ENCODE measurements around the gene SLC40A1.

GRCh38 chr2:189555232-189555631, 25.4 kb downstream of the SLC40A1 start:
- no peak for TF ChIP-seq EP300 (IDR thresholded peaks at IDR 0.05)
- no peak for TF ChIP-seq CTCF (IDR thresholded peaks at IDR 0.05)
